Caki2 (cell line): ENCODE measurements around the gene TEX44. TPM values are rescaled to one million over a fixed set of nuclear protein-coding genes. Genes with fewer than 3 reads are reported as not detected.
"Not testable (repeated sequence)": the region's sequence is repeated elsewhere in the genome, so short reads cannot be mapped to it uniquely, and the experiment has no call there.

ENCODE experiments used
- DNase-seq: peaks from one replicate; pipeline ENCODE4 v3.0.0-alpha.2; 2015; ENCODE audit warnings: low read depth
- in situ Hi-C: cut with HindIII; loops from 2 replicates; pipeline ENCODE4 v1.10.0; 2016; ENCODE audit warnings: low sequenced_read_pairs, low pct_unique_long_range_greater_than_20kb, mixed read lengths
- total RNA-seq: library from RNA; depleted of rRNA; stranded (reverse); fragments of >200 nt; shearing (Covaris generic); gene quantifications from 2 replicates; pipeline ENCODE4 v1.2.3, GENCODE V29; 2014; ENCODE audit warnings: low replicate concordance

Gene TEX44
- total RNA-seq, 1 experiment from 2014 or later = not detected

- in situ Hi-C loops = no loop called here
- no peak for DNase-seq
Measured at GRCh38 chr2:231568098-231568784, 24.4 kb upstream of the TEX44 start.

- in situ Hi-C loops = no loop called here
- DNase-seq = no peak
Measured at GRCh38 chr2:231568785-231569435, 23.8 kb upstream of the TEX44 start.

- in situ Hi-C loops, DNase-seq: not testable (repeated sequence)
Measured at GRCh38 chr2:231570915-231571314, 21.7 kb upstream of the TEX44 start.

- in situ Hi-C loops = no loop called here
Measured at GRCh38 chr2:231571661-231572191, 20.9 kb upstream of the TEX44 start.

GRCh38 chr2:231573096-231573495, 19.6 kb upstream of the TEX44 start:
- in situ Hi-C loops = no loop called here
- no peak for DNase-seq

More at GRCh38 chr2:231571661-231572191, 20.9 kb upstream of the TEX44 start:
- DNase-seq = no peak

GRCh38 chr2:231573698-231574421, 18.8 kb upstream of the TEX44 start:
- in situ Hi-C loops = no loop called here

GRCh38 chr2:231575612-231576256, 16.9 kb upstream of the TEX44 start:
- in situ Hi-C loops = no loop called here
- DNase-seq = no peak

More at GRCh38 chr2:231573698-231574421, 18.8 kb upstream of the TEX44 start:
- DNase-seq = no peak

GRCh38 chr2:231576465-231576864, 16.2 kb upstream of the TEX44 start:
- no peak for DNase-seq
- in situ Hi-C loops = no loop called here

- in situ Hi-C loops, DNase-seq: not testable (repeated sequence)
Measured at GRCh38 chr2:231578655-231579054, 14.0 kb upstream of the TEX44 start.

- DNase-seq = no peak
- in situ Hi-C loops = no loop called here
Measured at GRCh38 chr2:231579560-231579959, 13.1 kb upstream of the TEX44 start.

- in situ Hi-C loops = no loop called here
Measured at GRCh38 chr2:231581328-231581727, 11.3 kb upstream of the TEX44 start.

GRCh38 chr2:231583982-231584381, 8.7 kb upstream of the TEX44 start:
- DNase-seq = no peak
- in situ Hi-C loops = no loop called here

More at GRCh38 chr2:231581328-231581727, 11.3 kb upstream of the TEX44 start:
- DNase-seq = no peak

GRCh38 chr2:231587744-231588143, 4.9 kb upstream of the TEX44 start:
- DNase-seq, in situ Hi-C loops: not testable (repeated sequence)

GRCh38 chr2:231589656-231590055, 3.0 kb upstream of the TEX44 start:
- DNase-seq = no peak
- in situ Hi-C loops = no loop called here

- no peak for DNase-seq
- in situ Hi-C loops = no loop called here
Measured at GRCh38 chr2:231590614-231591013, 2.0 kb upstream of the TEX44 start.

GRCh38 chr2:231593666-231594065, 1.0 kb downstream of the TEX44 start:
- in situ Hi-C loops = no loop called here
- no peak for DNase-seq

- no peak for DNase-seq
- in situ Hi-C loops = no loop called here
Measured at GRCh38 chr2:231597014-231597611, 4.4 kb downstream of the TEX44 start.

- DNase-seq = no peak
- in situ Hi-C loops = no loop called here
Measured at GRCh38 chr2:231597627-231598026, 5.0 kb downstream of the TEX44 start.
